Activated T-helper 1 cell treated with anti-CD3 and anti-CD28 coated beads, Interleukin-2, amount 50 U/mL, for 16 hours (primary cell): ENCODE data around the gene ARHGAP10.

ENCODE experiments used
- DNase-seq, 2 donors: peaks; one replicate each; pipeline ENCODE4 v3.0.0-alpha.2; 2020; ENCODE audit warnings: low read depth in 1 of 2, low spot score in 1 of 2

The ARHGAP10 gene

GRCh38 chr4:147732518-147733235, 789 bp downstream of the ARHGAP10 start:
- no peak for DNase-seq

GRCh38 chr4:147733716-147734344, 1.9 kb downstream of the ARHGAP10 start:
- no peak for DNase-seq

- no peak for DNase-seq
Observed at GRCh38 chr4:147734496-147734895, 2.6 kb downstream of the ARHGAP10 start.

- DNase-seq = no peak
Observed at GRCh38 chr4:147735413-147736301, 3.8 kb downstream of the ARHGAP10 start.

- DNase-seq = no peak
Observed at GRCh38 chr4:147736458-147736857, 4.6 kb downstream of the ARHGAP10 start.

GRCh38 chr4:147737623-147738022, 5.7 kb downstream of the ARHGAP10 start:
- no peak for DNase-seq

GRCh38 chr4:147739239-147739823, 7.4 kb downstream of the ARHGAP10 start:
- no peak for DNase-seq

- no peak for DNase-seq
Observed at GRCh38 chr4:147740176-147740575, 8.3 kb downstream of the ARHGAP10 start.

GRCh38 chr4:147741190-147741788, 9.4 kb downstream of the ARHGAP10 start:
- no peak for DNase-seq

- no peak for DNase-seq
Observed at GRCh38 chr4:147747787-147748454, 16.0 kb downstream of the ARHGAP10 start.

- DNase-seq = no peak
Observed at GRCh38 chr4:147749811-147750321, 18.0 kb downstream of the ARHGAP10 start.

GRCh38 chr4:147753047-147753446, 21.2 kb downstream of the ARHGAP10 start:
- no peak for DNase-seq

- no peak for DNase-seq
Observed at GRCh38 chr4:147754037-147754445, 22.2 kb downstream of the ARHGAP10 start.

GRCh38 chr4:147755561-147756295, 23.8 kb downstream of the ARHGAP10 start:
- no peak for DNase-seq

GRCh38 chr4:147756417-147756816, 24.5 kb downstream of the ARHGAP10 start:
- DNase-seq = no peak

- DNase-seq = no peak
Observed at GRCh38 chr4:147760176-147760575, 28.3 kb downstream of the ARHGAP10 start.

GRCh38 chr4:147760695-147761094, 28.8 kb downstream of the ARHGAP10 start:
- DNase-seq = no peak

GRCh38 chr4:147761218-147761883, 29.5 kb downstream of the ARHGAP10 start:
- DNase-seq = no peak

GRCh38 chr4:147764337-147764736, 32.4 kb downstream of the ARHGAP10 start:
- DNase-seq = no peak
